GM18526 (cell line): ENCODE measurements around the gene FUT3.

Source experiments
- POLR2A ChIP-seq: IDR thresholded peaks from 3 replicates; pipeline ENCODE4 v1.6.1; 2011; ENCODE audit not compliant: insufficient read length; ENCODE audit errors: extremely low read depth

FUT3 gene

GRCh38 chr19:5864013-5864720, 12.9 kb upstream of the FUT3 start:
- TF ChIP-seq POLR2A = no peak

GRCh38 chr19:5863030-5863665, 11.9 kb upstream of the FUT3 start:
- no peak for TF ChIP-seq POLR2A

- TF ChIP-seq POLR2A = no peak
Measured at GRCh38 chr19:5857203-5858081, 6.2 kb upstream of the FUT3 start.

DNA sequence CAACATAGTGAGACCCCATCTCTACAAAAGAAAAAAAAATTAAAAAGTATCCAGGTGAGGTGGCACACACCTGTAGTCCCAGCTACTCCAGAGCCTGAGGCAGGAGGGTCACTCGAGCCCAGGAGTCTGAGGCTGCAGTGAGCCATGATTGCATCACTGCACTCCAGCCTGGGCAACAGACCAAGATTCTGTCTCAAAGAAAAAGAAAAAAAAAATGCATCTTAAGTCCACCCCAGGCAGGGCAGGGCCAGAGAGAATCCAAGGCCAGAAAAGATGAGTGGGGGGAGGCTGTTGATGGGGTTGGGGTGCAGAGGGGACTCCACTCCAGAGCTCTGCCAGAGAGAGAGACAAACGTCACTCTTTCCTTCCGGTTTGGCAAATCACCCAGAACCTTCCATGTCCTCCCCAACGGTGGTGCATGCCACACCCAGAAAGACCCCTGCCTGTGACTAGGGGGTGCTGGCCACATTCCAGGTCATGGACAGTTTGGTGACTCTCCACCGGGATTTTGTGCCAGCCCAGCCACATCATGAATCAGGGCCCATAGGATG, 431 bp downstream of the FUT3 start:
- no peak for TF ChIP-seq POLR2A

GRCh38 chr19:5850189-5850588, 1.1 kb downstream of the FUT3 start:
- no peak for TF ChIP-seq POLR2A

- TF ChIP-seq POLR2A = no peak
Measured at GRCh38 chr19:5844456-5845433, 6.5 kb downstream of the FUT3 start.

DNA sequence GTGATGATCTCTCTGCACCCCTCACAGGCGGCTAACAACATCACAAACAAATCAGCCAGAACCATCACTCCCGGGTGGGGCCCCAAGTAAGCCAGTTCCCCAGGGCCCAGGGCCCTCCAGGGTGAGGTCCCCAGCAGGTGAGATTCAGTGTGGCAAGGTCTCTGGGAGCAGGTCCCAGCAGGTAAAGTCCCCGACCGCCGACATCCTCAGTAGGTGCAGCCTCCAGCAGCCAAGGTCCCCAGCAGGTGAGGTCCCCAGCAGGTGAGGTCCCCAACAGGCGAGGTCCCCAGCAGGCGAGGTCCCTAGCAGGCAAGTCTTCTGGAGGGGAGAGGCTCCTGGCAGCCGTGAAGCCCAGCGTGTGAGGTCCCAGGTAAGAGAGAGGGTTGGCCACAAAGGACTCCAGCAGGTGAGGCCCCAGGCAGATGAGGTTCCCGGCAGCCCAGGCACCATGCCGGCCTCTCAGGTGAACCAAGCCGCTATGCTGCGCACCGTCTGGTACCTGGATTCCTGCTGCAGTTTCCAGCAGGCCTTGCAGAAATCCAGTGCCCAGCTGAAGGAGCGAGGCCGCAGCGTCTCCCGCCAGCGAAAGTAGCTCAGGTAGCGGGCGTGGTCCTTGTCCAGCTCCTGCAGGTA, 7.8 kb downstream of the FUT3 start:
- no peak for TF ChIP-seq POLR2A

DNA sequence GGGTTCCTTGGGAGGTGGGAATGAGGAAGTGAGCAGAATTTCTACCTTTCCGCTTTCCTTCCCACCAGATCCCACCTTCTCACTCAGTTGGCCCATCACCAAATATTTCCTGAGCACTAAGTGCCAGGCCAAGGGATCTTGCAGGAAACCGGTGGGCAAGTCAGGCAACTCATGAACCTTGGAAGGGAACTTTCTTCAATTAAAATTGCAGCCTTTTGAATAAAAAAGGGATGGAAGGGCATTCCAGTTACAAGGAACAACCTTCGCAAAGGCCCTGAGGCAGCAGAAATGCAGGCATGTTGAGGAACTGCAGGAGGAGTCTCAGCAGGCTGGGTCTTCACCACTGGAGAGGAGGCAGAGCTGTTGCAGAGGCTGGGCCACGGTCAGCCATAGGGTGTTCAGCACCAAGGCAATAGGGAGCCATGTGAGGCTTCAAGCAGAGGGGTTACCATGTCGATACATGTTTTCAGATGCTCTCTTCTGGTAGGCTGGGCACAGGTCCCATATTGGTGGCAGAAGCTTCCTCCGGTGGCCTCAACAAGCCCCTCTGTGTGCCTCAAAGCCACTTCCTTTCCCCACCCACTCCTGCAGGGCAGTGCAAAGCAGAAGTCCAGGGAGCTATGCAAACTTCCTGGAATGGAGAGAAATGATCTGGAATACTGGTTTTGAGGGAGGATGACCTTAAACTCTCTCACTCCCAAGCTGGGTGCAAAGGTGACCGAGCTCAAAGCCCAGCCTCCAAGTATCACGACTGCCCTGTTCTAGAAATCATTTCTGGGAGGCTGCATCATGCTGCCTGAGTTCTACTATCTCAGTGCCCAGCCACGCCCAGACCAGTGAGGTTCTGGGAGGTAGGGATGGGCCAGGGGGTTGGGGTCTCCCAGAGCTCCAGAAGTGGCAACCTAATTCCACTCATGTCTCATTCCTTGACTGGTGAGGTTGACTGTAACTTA, 11.9 kb downstream of the FUT3 start, which contains the start of gene FUT6:
FUT6 (minus strand) TSS at position 638 of the 953 bp plus-strand sequence. CDS start 7,135 bp downstream, outside the sequence.
- no peak for TF ChIP-seq POLR2A

DNA sequence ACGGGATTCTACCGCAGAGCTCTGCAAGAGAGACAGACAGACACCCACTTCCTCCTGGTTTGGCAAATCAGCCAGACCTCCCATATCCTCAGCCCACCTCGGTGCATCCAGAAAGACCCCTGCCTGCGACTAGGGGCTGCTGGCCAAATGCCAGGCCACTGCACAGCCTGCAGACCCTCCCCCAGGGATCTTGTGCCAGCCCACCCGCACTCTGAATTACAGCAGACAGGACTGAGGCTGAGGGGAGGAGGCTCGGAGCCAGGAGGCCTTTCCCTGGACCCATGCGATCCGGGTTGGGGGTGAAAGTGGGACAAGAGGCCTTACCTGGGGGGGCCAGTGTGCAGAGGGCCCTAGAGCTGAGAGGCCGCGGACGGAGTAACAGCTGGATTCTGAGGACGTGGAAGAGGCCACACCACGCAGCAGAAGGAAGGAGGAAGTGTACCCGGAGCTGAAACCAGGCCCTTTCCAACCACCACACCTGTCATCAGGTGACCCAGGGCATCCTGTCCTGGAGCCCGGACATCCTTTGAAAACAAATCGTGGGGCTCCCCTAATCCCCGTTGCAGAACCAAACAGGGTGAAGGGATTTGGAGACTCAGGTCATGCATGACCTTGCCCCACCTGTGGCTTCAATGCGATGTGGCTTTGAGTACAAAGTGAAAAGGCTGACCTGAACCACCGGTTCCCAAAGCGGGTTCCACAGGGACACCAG, 12.7 kb downstream of the FUT3 start:
- TF ChIP-seq POLR2A = no peak

GRCh38 chr19:5837761-5838352, 13.4 kb downstream of the FUT3 start:
- TF ChIP-seq POLR2A = no peak

DNA sequence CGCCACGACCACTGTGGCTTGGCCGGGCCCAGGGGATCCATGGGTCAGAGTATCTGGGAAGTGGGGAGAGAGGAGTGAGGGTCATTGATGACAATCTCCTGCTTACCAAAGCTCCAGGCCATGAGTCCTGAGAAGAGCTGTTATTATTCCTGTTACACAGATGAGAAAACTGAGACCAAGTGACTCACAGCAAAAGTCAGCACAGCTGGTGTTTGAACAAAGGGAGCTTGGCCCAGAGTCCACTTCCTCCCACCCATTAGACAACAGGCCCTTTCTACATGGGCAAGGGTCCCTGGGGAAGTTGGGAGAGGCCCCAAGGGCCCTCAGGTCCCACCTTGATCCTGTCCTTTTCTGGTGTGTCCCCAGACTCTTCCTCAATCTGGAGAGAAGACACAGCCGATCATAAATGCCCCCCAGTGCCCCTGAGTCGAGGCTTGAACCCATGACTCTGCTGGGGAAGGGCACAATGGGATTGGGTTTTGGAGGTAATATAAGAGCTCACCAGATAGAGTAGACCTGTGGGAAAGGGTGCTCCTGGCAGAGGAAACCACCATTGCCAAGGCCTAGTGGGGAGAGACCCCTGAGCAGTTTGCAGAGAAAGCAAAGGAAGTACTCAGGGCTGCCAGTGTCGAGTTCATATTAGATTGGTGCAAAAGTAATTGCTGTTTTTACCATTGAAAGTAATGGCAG, 18.6 kb downstream of the FUT3 start:
- no peak for TF ChIP-seq POLR2A

DNA sequence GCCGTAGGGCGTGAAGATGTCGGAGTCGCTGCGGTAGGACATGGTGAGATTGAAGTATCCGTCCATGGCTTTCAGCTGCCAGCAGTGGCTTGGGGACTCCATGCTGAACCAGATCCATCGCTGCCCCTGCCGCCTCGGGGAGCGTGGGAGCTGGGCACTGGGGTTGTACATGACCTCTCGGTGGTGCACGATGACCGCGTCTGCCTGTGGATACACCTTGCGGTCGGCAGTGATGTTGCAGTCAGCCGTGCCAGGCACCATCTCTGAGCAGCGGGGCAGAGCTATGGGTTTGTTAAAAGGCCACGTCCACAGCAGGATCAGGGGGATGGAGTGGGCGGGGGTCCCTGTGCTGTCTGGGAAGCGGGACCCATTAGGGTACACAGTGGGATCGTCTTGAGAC, 19.2 kb downstream of the FUT3 start:
- no peak for TF ChIP-seq POLR2A
